ENCODE results near the gene SH3D21. TPM values are rescaled to one million over a fixed set of nuclear protein-coding genes. Genes with fewer than 3 reads are reported as not detected.

The SH3D21 gene
- total and polyA plus RNA-seq, 8 donors: 0.41 to 2.6 (median 0.85) TPM

- no peaks in the 10 kb centered on the region for H3K9me3 ChIP-seq
- H3K27me3 ChIP-seq: no peaks in the 10 kb centered on the region
- H3K4me1 ChIP-seq: peaks cover 0 to 4% (median 0%) of the 10 kb centered on the region in 3 donors
- TF ChIP-seq CTCF (IDR thresholded peaks at IDR 0.05): no peak
- peaks cover 0 to 12% (median 6%) of the 10 kb centered on the region in 3 donors for H3K36me3 ChIP-seq
- DNase-seq: peak in 1 of 6 donors; percentile 26
- no peak for FAIRE-seq
- peak overlapping the region in 1 of 4 donors; percentile 70 for H3K4me3 ChIP-seq
- 79 to 85% methylated on average over 9 to 10 of the region's 10 CpGs for WGBS, 2 donors
- ATAC-seq: no peak
- H3K27ac ChIP-seq: no peak overlapping the region
- intact Hi-C loops (cut with DNase I): no loop called here
Measured at GRCh38 chr1:36307601-36308330, 1.6 kb downstream of the SH3D21 start.

GRCh38 chr1:36309397-36309796 is 3.2 kb downstream of the SH3D21 start:
- ATAC-seq (no peak), DNase-seq (no peak), FAIRE-seq (no peak)
- peaks cover 0 to 4% (median 0%) of the 10 kb centered on the region in 3 donors for H3K4me1 ChIP-seq
- H3K27me3 ChIP-seq: no peaks in the 10 kb centered on the region
- WGBS, 2 donors: 93 to 95% methylated on average over 7 of the region's 7 CpGs
- TF ChIP-seq CTCF (IDR thresholded peaks at IDR 0.05): no peak
- H3K27ac ChIP-seq: no peak overlapping the region
- no peak overlapping the region for H3K4me3 ChIP-seq
- peaks cover 0 to 1% (median 0%) of the 10 kb centered on the region in 3 donors for H3K36me3 ChIP-seq
- intact Hi-C loops (cut with DNase I): no loop called here
- no peaks in the 10 kb centered on the region for H3K9me3 ChIP-seq

GRCh38 chr1:36320291-36320761 is 14.2 kb downstream of the SH3D21 start:
- ATAC-seq (no peak), FAIRE-seq (no peak), DNase-seq (peak in 1 of 6 donors; percentile 43)
- H3K27me3 ChIP-seq: no peaks in the 10 kb centered on the region
- H3K36me3 ChIP-seq: no peaks in the 10 kb centered on the region
- 60 to 65% methylated on average over 16 of the region's 16 CpGs for WGBS, 2 donors
- H3K4me3 ChIP-seq: peak overlapping the region in 1 of 4 donors; percentile 70
- no peak for TF ChIP-seq CTCF (IDR thresholded peaks at IDR 0.05)
- no peak overlapping the region for H3K27ac ChIP-seq
- intact Hi-C loops (cut with DNase I): no loop called here
- peaks cover 0 to 7% (median 0%) of the 10 kb centered on the region in 3 donors for H3K4me1 ChIP-seq
- H3K9me3 ChIP-seq: no peaks in the 10 kb centered on the region

GRCh38 chr1:36320767-36321118 is 14.6 kb downstream of the SH3D21 start:
- H3K27ac ChIP-seq: no peak overlapping the region
- peak overlapping the region in 2 of 4 donors; percentile 11 to 70 for H3K4me3 ChIP-seq
- H3K4me1 ChIP-seq: peaks cover 0 to 7% (median 0%) of the 10 kb centered on the region in 3 donors
- no peak for FAIRE-seq
- no peak for ATAC-seq
- H3K27me3 ChIP-seq: no peaks in the 10 kb centered on the region
- intact Hi-C loops (cut with DNase I): no loop called here
- no peaks in the 10 kb centered on the region for H3K9me3 ChIP-seq
- peak in 2 of 6 donors; percentile 58 to 67 for DNase-seq
- no peaks in the 10 kb centered on the region for H3K36me3 ChIP-seq
- WGBS, 2 donors: 49 to 56% methylated on average over 23 of the region's 23 CpGs
- no peak for TF ChIP-seq CTCF (IDR thresholded peaks at IDR 0.05)
